ENCODE results near the gene ZSWIM5.
"Not testable (repeated sequence)": the region's sequence is repeated elsewhere in the genome, so short reads cannot be mapped to it uniquely, and the experiment has no call there.

ZSWIM5 gene

GRCh38 chr1:45134461-45134873 is 71.9 kb downstream of the ZSWIM5 start:
- no peaks in the 10 kb centered on the region for H3K9me3 ChIP-seq (ENCODE audit: control insufficient read depth, insufficient read depth, low read depth, low read length)
- ChIA-PET CTCF (no interaction called here), POLR2A (no interaction called here)
- no peaks in the 10 kb centered on the region for H3K36me3 ChIP-seq (ENCODE audit: control insufficient read depth in 2 of 2, insufficient read depth in 1 of 2, low read length in 2 of 2)
- no peak overlapping the region for H3K4me3 ChIP-seq (ENCODE audit: low read depth, low read length)
- H3K27ac ChIP-seq (ENCODE audit: extremely low read depth, low read depth, low read length): no peak overlapping the region
- no peak for TF ChIP-seq YY2 (tag by site-specific recombination; IDR thresholded peaks at IDR 0.05)
- no peak for TF ChIP-seq KLF7 (tag by site-specific recombination; IDR thresholded peaks at IDR 0.05; ENCODE audit: borderline replicate concordance)
- TF ChIP-seq ZNF596 (tag by site-specific recombination; IDR thresholded peaks at IDR 0.05): no peak
- TF ChIP-seq ZFP3 (tag by site-specific recombination; IDR thresholded peaks at IDR 0.05; ENCODE audit: low read depth): no peak
- TF ChIP-seq HOXA7 (CRISPR knock-in tag; IDR thresholded peaks at IDR 0.05; ENCODE audit: borderline replicate concordance): no peak
- no peak for TF ChIP-seq ZNF138 (tag by site-specific recombination; IDR thresholded peaks at IDR 0.05; ENCODE audit: borderline replicate concordance)
- TF ChIP-seq IKZF3 (tag by site-specific recombination; IDR thresholded peaks at IDR 0.05): no peak
- TF ChIP-seq ZNF843 (tag by site-specific recombination; IDR thresholded peaks at IDR 0.05): no peak
- TF ChIP-seq ZNF26 (tag by site-specific recombination; IDR thresholded peaks at IDR 0.05): no peak
- TF ChIP-seq ZNF76 (tag by site-specific recombination; IDR thresholded peaks at IDR 0.05; ENCODE audit: borderline replicate concordance, low read depth): no peak
- no peak for TF ChIP-seq YY1 (tag by site-specific recombination; IDR thresholded peaks at IDR 0.05)
- TF ChIP-seq ZNF621 (tag by site-specific recombination; IDR thresholded peaks at IDR 0.05): no peak
- TF ChIP-seq ZFP41 (tag by site-specific recombination; IDR thresholded peaks at IDR 0.05; ENCODE audit: borderline replicate concordance): no peak
- no peak for TF ChIP-seq MYNN (tag by site-specific recombination; IDR thresholded peaks at IDR 0.05; ENCODE audit: borderline replicate concordance)
- no peak for TF ChIP-seq REST (tag by site-specific recombination; IDR thresholded peaks at IDR 0.05)
- TF ChIP-seq GLI2 (tag by site-specific recombination; IDR thresholded peaks at IDR 0.05; ENCODE audit: borderline replicate concordance, low read depth): no peak
- TF ChIP-seq ZNF19 (tag by site-specific recombination; IDR thresholded peaks at IDR 0.05; ENCODE audit: low read depth): no peak
- no peaks in the 10 kb centered on the region for H3K4me1 ChIP-seq (ENCODE audit: control insufficient read depth, insufficient read depth, low read length)

- TF ChIP-seq ZNF146 (tag by site-specific recombination; IDR thresholded peaks at IDR 0.05) (peak; percentile 99), ZNF280D (tag by site-specific recombination; IDR thresholded peaks at IDR 0.05) (peak; percentile 77), ZNF580 (tag by site-specific recombination; IDR thresholded peaks at IDR 0.05) (peak; percentile 86)
- CTCF ChIA-PET; H3K27ac ChIP-seq (ENCODE audit: extremely low read depth, low read depth, low read length); H3K4me3 ChIP-seq (ENCODE audit: low read depth, low read length); H3K9me3 ChIP-seq (ENCODE audit: control insufficient read depth, insufficient read depth, low read depth, low read length); H3K4me1 ChIP-seq (ENCODE audit: control insufficient read depth, insufficient read depth, low read length); H3K36me3 ChIP-seq (ENCODE audit: control insufficient read depth in 2 of 2, insufficient read depth in 1 of 2, low read length in 2 of 2); POLR2A ChIA-PET: not testable (repeated sequence)
Observed at GRCh38 chr1:45132719-45133118, 73.7 kb downstream of the ZSWIM5 start.

Measured in HEK293 (cell line).